Keratinocyte (primary cell): ENCODE data around the gene SPAG5. TPM values are rescaled to one million over a fixed set of nuclear protein-coding genes. Genes with fewer than 3 reads are reported as not detected.

Source experiments
- DNase-seq: peaks from one replicate; pipeline ENCODE4 v3.0.0-alpha.2; 2011; ENCODE audit warnings: low read depth, missing footprints, low spot score
- FAIRE-seq: peaks from 2 replicates; lab custom pipeline; 2011; peaks lifted over from hg19 to GRCh38; lab: Jason Lieb, UNC
- H2AFZ ChIP-seq: 2 replicates; pipeline ENCODE4 v1.6.0; 2012; ENCODE audit warnings: low read length, control low read depth, inconsistent platforms; ENCODE audit not compliant: control insufficient read depth
- H3K27ac ChIP-seq: 2 replicates; pipeline ENCODE4 v1.5.1; 2011; ENCODE audit warnings: low read length; ENCODE audit not compliant: control insufficient read depth, insufficient read depth
- H3K27me3 ChIP-seq: 3 replicates; pipeline ENCODE4 v1.6.0; 2011; ENCODE audit warnings: low read length; ENCODE audit not compliant: control insufficient read depth, insufficient read depth; ENCODE audit errors: extremely low read depth
- H3K36me3 ChIP-seq, 2 experiments: 2 replicates in 1 of 2; 3 replicates in 1 of 2; pipeline ENCODE4 v1.5.1; 2011; ENCODE audit warnings: low read length in 2 of 2, mild to moderate bottlenecking in 1 of 2; ENCODE audit not compliant: control insufficient read depth in 2 of 2, insufficient read depth in 2 of 2; ENCODE audit errors: extremely low read depth in 1 of 2
- H3K4me1 ChIP-seq: 3 replicates; pipeline ENCODE4 v1.5.1; 2011; ENCODE audit warnings: low read length; ENCODE audit not compliant: control insufficient read depth, insufficient read depth; ENCODE audit errors: extremely low read depth
- H3K4me2 ChIP-seq: 3 replicates; pipeline ENCODE4 v1.6.0; 2011; ENCODE audit warnings: low read depth, low read length; ENCODE audit not compliant: control insufficient read depth, insufficient read depth; ENCODE audit errors: extremely low read depth
- H3K4me3 ChIP-seq, 3 experiments: fragments of 200-600 bp in 1 of 3; sonication (generic) in 1 of 3; 2 replicates in 2 of 3; 3 replicates in 1 of 3; pipeline ENCODE4 v1.5.1; 2011 to 2016; ENCODE audit warnings: low read length in 3 of 3, mild to moderate bottlenecking in 3 of 3, control low read depth in 2 of 3, inconsistent platforms in 1 of 3, low read depth in 1 of 3, mixed read lengths in 1 of 3, mixed run types in 1 of 3, moderate library complexity in 1 of 3; ENCODE audit not compliant: control insufficient read depth in 2 of 3, insufficient read depth in 2 of 3; ENCODE audit errors: extremely low read depth in 1 of 3
- H3K79me2 ChIP-seq: 2 replicates; pipeline ENCODE4 v1.6.0; 2012; ENCODE audit warnings: low read length; ENCODE audit not compliant: control insufficient read depth, insufficient read depth
- H3K9ac ChIP-seq: 3 replicates; pipeline ENCODE4 v1.6.0; 2011; ENCODE audit warnings: low read length; ENCODE audit not compliant: control insufficient read depth, insufficient read depth; ENCODE audit errors: extremely low read depth
- H3K9me1 ChIP-seq: 3 replicates; pipeline ENCODE4 v1.6.0; 2011; ENCODE audit warnings: low read length; ENCODE audit not compliant: control insufficient read depth, insufficient read depth; ENCODE audit errors: extremely low read depth
- H3K9me3 ChIP-seq: 2 replicates; pipeline ENCODE4 v1.5.1; 2012; ENCODE audit warnings: low read depth, low read length; ENCODE audit not compliant: control insufficient read depth
- H4K20me1 ChIP-seq: 3 replicates; pipeline ENCODE4 v1.6.0; 2011; ENCODE audit warnings: low read length; ENCODE audit not compliant: control insufficient read depth, insufficient read depth; ENCODE audit errors: extremely low read depth
- EZH2 ChIP-seq: IDR thresholded peaks from one replicate; pipeline ENCODE4 v1.6.1; 2012; ENCODE audit warnings: inconsistent platforms, mild to moderate bottlenecking, low read length, moderate library complexity
- dilution Hi-C: fragments of 300-500 bp; cut with MboI; formaldehyde crosslinking; loops from one replicate; pipeline ENCODE4 v1.7.0; 2020; ENCODE audit warnings: low sequenced_read_pairs; ENCODE audit not compliant: extremely low pct_ligation_motif_present
- polyA plus RNA-seq, 5 experiments: library from polyadenylated mRNA; depleted of rRNA in 3 of 5; stranded (reverse) in 3 of 5; stranded (forward) in 1 of 5; unstranded in 1 of 5; fragments of >200 nt; gene quantifications; 1 replicate in 1 of 5; 2 replicates in 3 of 5; 3 replicates in 1 of 5; pipeline versions ENCODE4 v1.2.1 to v1.2.3, GENCODE V29; 2011 to 2012; ENCODE audit warnings: missing spikeins in 2 of 5, low read depth in 1 of 5, low replicate concordance in 1 of 5
- TF ChIP-seq, protein P1 (sequence below), 3 experiments: IDR thresholded peaks in 1 of 3; conservative IDR thresholded peaks in 1 of 3; optimal IDR thresholded peaks in 1 of 3; 2 replicates in 2 of 3; 3 replicates in 1 of 3; pipeline versions ENCODE3 to v1.5.1; 2011; ENCODE audit warnings: low read length in 3 of 3, mild to moderate bottlenecking in 3 of 3, moderate library complexity in 2 of 3, control low read depth in 1 of 3, inconsistent platforms in 1 of 3; ENCODE audit not compliant: insufficient read depth in 2 of 3; ENCODE audit errors: extremely low read depth in 1 of 3

SPAG5 gene
- polyA plus RNA-seq, 1 donor (not counting 4 experiments of a cell fraction or from before 2014, with no cell fraction given): 21.1 TPM

DNA sequence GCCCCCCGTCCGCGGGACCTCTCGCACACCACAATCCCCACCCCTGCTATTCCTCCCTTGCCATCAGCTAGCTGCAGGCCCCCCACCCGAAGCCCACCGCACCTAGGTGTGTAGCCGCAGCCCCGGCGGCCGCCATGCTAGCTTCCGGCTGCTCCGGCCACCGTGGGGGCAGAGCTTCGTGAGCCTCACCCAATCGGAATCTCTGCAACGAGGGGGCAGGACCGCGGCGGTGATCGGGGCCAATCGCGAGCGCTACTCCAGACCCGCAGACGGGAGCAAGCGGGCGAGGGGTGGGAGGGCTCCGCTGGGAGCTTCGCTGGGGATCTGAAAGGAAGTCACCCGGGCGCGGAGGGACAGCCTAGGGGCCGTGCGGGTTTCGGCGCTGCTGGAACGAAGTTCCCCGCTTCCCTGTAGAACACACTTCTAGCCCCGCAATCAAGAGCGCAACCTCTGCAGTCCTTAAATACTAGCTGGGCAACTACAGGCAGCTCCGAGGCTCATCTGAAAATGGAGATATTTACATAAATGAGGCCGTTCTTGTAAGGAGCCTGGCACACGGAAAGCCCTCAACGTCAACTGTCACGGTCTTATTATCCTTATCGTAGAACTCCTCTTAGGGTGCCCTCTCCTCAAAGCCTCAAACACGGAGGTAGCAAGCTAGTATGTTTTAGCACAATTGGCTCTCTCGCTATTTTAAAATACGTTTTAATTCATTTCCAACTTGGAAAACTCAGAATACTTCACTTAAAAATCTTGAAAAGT lies 27.3 kb downstream of the SPAG5 start, which contains the start of gene PIGS:
Gene PIGS (minus strand): TSS at position 164 of the 762 bp plus-strand sequence. CDS start 28 bp downstream, at position 136.
- DNase-seq (peak; percentile 55), FAIRE-seq (peak; percentile 13)
- Histone ChIP-seq H3K27ac (peak within 1 kb of the TSS; percentile 55), H3K27me3 (no peaks in the 10 kb centered on the region), H4K20me1 (no peaks in the 10 kb centered on the region), H3K4me3 (peak within 1 kb of the TSS; percentile 79 to 87 (median 84)), H3K9me3 (no peaks in the 10 kb centered on the region), H3K36me3 (peaks cover 9 to 10% of the 10 kb centered on the region in 2 experiments), H3K4me2 (peak within 1 kb of the TSS; percentile 72), H3K79me2 (peaks cover 15% of the 10 kb centered on the region), H3K9me1 (no peaks in the 10 kb centered on the region), H3K4me1 (peaks cover 18% of the 10 kb centered on the region), H3K9ac (peak within 1 kb of the TSS; percentile 86), H2AFZ (peak within 1 kb of the TSS; percentile 96)
- TF ChIP-seq EZH2: no peak
- TF ChIP-seq, protein P1, sequence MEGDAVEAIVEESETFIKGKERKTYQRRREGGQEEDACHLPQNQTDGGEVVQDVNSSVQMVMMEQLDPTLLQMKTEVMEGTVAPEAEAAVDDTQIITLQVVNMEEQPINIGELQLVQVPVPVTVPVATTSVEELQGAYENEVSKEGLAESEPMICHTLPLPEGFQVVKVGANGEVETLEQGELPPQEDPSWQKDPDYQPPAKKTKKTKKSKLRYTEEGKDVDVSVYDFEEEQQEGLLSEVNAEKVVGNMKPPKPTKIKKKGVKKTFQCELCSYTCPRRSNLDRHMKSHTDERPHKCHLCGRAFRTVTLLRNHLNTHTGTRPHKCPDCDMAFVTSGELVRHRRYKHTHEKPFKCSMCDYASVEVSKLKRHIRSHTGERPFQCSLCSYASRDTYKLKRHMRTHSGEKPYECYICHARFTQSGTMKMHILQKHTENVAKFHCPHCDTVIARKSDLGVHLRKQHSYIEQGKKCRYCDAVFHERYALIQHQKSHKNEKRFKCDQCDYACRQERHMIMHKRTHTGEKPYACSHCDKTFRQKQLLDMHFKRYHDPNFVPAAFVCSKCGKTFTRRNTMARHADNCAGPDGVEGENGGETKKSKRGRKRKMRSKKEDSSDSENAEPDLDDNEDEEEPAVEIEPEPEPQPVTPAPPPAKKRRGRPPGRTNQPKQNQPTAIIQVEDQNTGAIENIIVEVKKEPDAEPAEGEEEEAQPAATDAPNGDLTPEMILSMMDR (optimal IDR thresholded peaks at IDR 0.05 in 1 of 3, IDR thresholded peaks at IDR 0.05 in 1 of 3, conservative IDR thresholded peaks at IDR 0.05 in 1 of 3; ENCODE audit: extremely low read depth in 1 of 3, insufficient read depth in 2 of 3, low read length in 3 of 3): no peak
- dilution Hi-C loops: no loop called here

DNA sequence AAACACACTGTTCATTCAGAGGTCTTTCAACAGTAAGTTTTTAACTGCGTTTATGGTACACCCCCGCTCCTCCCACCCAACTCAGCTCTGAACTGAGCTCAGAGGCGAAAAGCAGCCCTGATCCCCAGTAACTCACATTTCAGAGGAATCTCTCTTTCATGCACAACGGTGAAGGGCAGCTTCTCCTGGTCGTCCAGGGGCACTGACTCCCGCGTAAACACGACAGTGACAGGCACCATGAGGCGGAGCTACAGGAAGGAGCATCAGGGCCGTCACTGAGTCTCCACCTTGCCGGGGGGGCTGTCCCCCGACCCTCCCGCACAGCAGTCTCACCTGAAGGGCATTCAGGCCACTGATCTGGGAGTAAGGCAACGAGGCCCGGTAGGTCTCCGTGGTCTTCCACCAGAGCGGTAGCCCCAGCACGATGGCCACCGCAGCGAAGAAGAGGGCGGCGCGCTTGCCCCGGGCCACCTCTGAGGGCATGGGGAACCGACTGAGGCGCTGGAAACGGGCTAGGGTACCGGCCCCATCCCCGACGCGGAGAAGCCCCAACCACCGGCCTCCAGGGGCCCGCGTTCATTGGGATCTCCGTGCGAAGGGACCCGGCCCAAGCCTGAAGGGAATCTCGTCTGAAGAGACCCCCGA lies 28.0 kb downstream of the SPAG5 start:
- Histone ChIP-seq H3K9me3 (no peaks in the 10 kb centered on the region), H4K20me1 (no peaks in the 10 kb centered on the region), H3K4me2 (peak overlapping the region; percentile 72), H3K9ac (peak overlapping the region; percentile 86), H2AFZ (peak overlapping the region; percentile 96), H3K27ac (peak overlapping the region; percentile 55), H3K36me3 (peaks cover 9 to 10% of the 10 kb centered on the region in 2 experiments), H3K27me3 (no peaks in the 10 kb centered on the region), H3K9me1 (no peaks in the 10 kb centered on the region), H3K79me2 (peaks cover 15% of the 10 kb centered on the region), H3K4me1 (peaks cover 15% of the 10 kb centered on the region), H3K4me3 (peak overlapping the region; percentile 79 to 87 (median 84))
- no peak for TF ChIP-seq EZH2
- TF ChIP-seq, protein P1 (optimal IDR thresholded peaks at IDR 0.05 in 1 of 3, IDR thresholded peaks at IDR 0.05 in 1 of 3, conservative IDR thresholded peaks at IDR 0.05 in 1 of 3; ENCODE audit: extremely low read depth in 1 of 3, insufficient read depth in 2 of 3, low read length in 3 of 3): no peak
- FAIRE-seq: no peak
- dilution Hi-C loops: no loop called here
- DNase-seq: no peak
